Measurements from ENCODE around the gene NAV3.

- TF ChIP-seq, protein P1, sequence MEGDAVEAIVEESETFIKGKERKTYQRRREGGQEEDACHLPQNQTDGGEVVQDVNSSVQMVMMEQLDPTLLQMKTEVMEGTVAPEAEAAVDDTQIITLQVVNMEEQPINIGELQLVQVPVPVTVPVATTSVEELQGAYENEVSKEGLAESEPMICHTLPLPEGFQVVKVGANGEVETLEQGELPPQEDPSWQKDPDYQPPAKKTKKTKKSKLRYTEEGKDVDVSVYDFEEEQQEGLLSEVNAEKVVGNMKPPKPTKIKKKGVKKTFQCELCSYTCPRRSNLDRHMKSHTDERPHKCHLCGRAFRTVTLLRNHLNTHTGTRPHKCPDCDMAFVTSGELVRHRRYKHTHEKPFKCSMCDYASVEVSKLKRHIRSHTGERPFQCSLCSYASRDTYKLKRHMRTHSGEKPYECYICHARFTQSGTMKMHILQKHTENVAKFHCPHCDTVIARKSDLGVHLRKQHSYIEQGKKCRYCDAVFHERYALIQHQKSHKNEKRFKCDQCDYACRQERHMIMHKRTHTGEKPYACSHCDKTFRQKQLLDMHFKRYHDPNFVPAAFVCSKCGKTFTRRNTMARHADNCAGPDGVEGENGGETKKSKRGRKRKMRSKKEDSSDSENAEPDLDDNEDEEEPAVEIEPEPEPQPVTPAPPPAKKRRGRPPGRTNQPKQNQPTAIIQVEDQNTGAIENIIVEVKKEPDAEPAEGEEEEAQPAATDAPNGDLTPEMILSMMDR (IDR thresholded peaks at IDR 0.05 in 8 of 11, conservative IDR thresholded peaks at IDR 0.05 in 3 of 11): no peak
- no peak for TF ChIP-seq POLR2A (IDR thresholded peaks at IDR 0.05)
Observed at GRCh38 chr12:78095623-78096022, 264.9 kb downstream of the NAV3 start.

Measured in spleen (tissue), 7 donors.